Omental fat pad (tissue), 4 donors: ENCODE results near the gene ATG13. TPM values are rescaled to one million over a fixed set of nuclear protein-coding genes. Genes with fewer than 3 reads are reported as not detected.

Experiments used
- ATAC-seq: fragments of 150-250 bp; one replicate; pipeline ENCODE4 v1.9.1; 2016; ENCODE audit warnings: mild to moderate bottlenecking, moderate library complexity; ENCODE audit not compliant: low FRiP score
- DNase-seq: peaks from one replicate; pipeline ENCODE4 v3.0.0-alpha.2; 2019; ENCODE audit warnings: low spot score
- CTCF ChIP-seq, 3 donors: fragments of 450-650 bp; IDR thresholded peaks; one replicate each; pipeline ENCODE4 v1.5.1; 2016 to 2017; ENCODE audit warnings: antibody characterized with exemption in 3 of 3, mild to moderate bottlenecking in 3 of 3, moderate library complexity in 2 of 3
- total RNA-seq, 4 donors: library from RNA; depleted of rRNA; stranded (reverse); fragments of >200 nt; gene quantifications; one replicate each; pipeline ENCODE4 v1.1.0, GENCODE V29; 2016

The ATG13 gene
- total RNA-seq, 4 donors from 2014 or later: 73.7 to 137 (median 83.3) TPM

GRCh38 chr11:46686886-46687795 is 69.8 kb downstream of the ATG13 start:
- no peak for TF ChIP-seq CTCF (IDR thresholded peaks at IDR 0.05)
- ATAC-seq: no peak
- no peak for DNase-seq

GRCh38 chr11:46690702-46691101 is 73.3 kb downstream of the ATG13 start:
- ATAC-seq (no peak), DNase-seq (no peak)
- TF ChIP-seq CTCF (IDR thresholded peaks at IDR 0.05): no peak

- no peak for ATAC-seq
- no peak for DNase-seq
- TF ChIP-seq CTCF (IDR thresholded peaks at IDR 0.05): no peak
These were observed 75.1 kb downstream of the ATG13 start for GRCh38 chr11:46692450-46692849.

- ATAC-seq (no peak), DNase-seq (no peak)
- TF ChIP-seq CTCF (IDR thresholded peaks at IDR 0.05): no peak
These were observed 76.3 kb downstream of the ATG13 start for GRCh38 chr11:46693597-46694012.

- no peak for TF ChIP-seq CTCF (IDR thresholded peaks at IDR 0.05)
- ATAC-seq (no peak), DNase-seq (no peak)
These were observed 76.7 kb downstream of the ATG13 start for GRCh38 chr11:46694072-46694471.

- no peak for ATAC-seq
- DNase-seq: no peak
- TF ChIP-seq CTCF (IDR thresholded peaks at IDR 0.05): no peak
These were observed 77.3 kb downstream of the ATG13 start for GRCh38 chr11:46694607-46695006.
